HEK293T (cell line): Measurements from ENCODE around the gene POLR1A.

Experiments
- ARNT ChIP-seq: fragments of 450-650 bp; IDR thresholded peaks from 2 replicates; pipeline ENCODE4 v1.6.1; 2017; ENCODE audit warnings: mild to moderate bottlenecking
- BHLHE40 ChIP-seq: fragments of 450-650 bp; IDR thresholded peaks from 2 replicates; pipeline ENCODE4 v1.6.1; 2016; ENCODE audit warnings: mild to moderate bottlenecking, moderate library complexity, borderline replicate concordance
- ELF4 ChIP-seq: fragments of 450-650 bp; IDR thresholded peaks from 2 replicates; pipeline ENCODE4 v1.6.1; 2017; ENCODE audit warnings: antibody characterized with exemption
- FOXM1 ChIP-seq: fragments of 450-650 bp; IDR thresholded peaks from 2 replicates; pipeline ENCODE4 v1.6.1; 2017; ENCODE audit warnings: mild to moderate bottlenecking, borderline replicate concordance
- NFRKB ChIP-seq: fragments of 450-650 bp; IDR thresholded peaks from 2 replicates; pipeline ENCODE4 v1.6.1; 2016; ENCODE audit warnings: mild to moderate bottlenecking, moderate library complexity
- PKNOX1 ChIP-seq: fragments of 450-650 bp; IDR thresholded peaks from 2 replicates; pipeline ENCODE4 v1.6.1; 2016
- SP1 ChIP-seq: fragments of 450-650 bp; IDR thresholded peaks from 2 replicates; pipeline ENCODE4 v1.6.1; 2017
- SUZ12 ChIP-seq: fragments of 450-650 bp; IDR thresholded peaks from 2 replicates; pipeline ENCODE4 v1.6.1; 2016; ENCODE audit warnings: mild to moderate bottlenecking
- TARDBP ChIP-seq: fragments of 450-650 bp; IDR thresholded peaks from 2 replicates; pipeline ENCODE4 v1.6.1; 2016

GRCh38 chr2:86031606-86032005 lies 74.1 kb downstream of the POLR1A start:
- TF ChIP-seq PKNOX1 (no peak), BHLHE40 (no peak), SP1 (no peak), NFRKB (no peak), ELF4 (no peak), SUZ12 (no peak), FOXM1 (no peak), TARDBP (no peak), ARNT (no peak)
